ENCODE measurements around the gene QSOX2.

Gene QSOX2

DNA sequence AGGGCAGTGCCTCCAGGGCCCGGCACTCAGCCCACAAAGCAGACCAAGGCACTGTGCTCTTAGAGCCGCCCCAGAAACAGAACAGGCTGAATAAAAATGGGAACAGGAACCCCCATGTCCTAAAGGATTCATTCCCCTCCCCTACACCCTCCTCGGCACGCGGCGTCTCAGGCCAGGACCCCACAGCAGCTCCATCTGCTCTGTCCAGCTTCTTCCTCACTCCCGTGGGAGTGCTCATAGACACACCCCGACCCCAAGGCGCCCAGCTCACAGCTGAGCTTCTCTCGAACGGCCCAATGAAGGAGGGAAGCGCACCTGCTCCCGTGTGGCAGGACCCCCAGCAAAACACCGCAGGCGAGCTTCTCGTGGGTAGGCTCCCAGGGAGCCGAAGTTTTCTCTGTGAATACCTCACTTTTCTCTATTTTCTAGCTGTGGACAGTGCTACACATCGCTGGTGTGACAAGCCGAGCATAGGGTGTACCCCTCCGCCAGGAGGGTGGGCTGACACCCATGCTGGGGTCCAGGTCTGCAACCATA is 15.4 kb upstream of the QSOX2 start:
- no peak for DNase-seq (ENCODE audit: insufficient read length)
- TF ChIP-seq POLR2A (IDR thresholded peaks at IDR 0.05; ENCODE audit: low read depth, low read length), result no peak
- TF ChIP-seq POLR2AphosphoS5 (IDR thresholded peaks at IDR 0.05; ENCODE audit: low read depth, low read length), result no peak
- no peak for TF ChIP-seq TAF1 (IDR thresholded peaks at IDR 0.05; ENCODE audit: borderline replicate concordance, low read depth, low read length)
- FAIRE-seq, result no peak

DNA sequence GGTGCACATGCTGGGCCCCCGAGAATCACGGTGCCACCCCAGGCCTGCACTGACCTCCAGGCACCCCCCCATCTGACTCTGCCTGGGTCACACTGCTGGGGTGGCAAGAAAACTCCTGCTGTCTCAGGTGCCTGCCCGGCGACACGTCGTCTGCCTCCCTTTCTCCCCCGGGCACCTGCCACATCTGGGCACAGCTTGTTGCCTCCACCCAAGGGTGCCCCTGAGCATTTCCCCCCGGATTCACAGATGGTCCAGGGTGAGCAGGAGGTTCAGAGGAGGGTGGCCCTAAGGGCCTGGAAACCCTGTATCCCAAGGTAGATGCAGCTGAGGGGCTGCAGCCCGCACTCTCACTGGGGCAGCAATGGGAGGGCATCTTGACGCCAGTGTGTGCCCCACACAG is 14.9 kb upstream of the QSOX2 start:
- TF ChIP-seq TAF1 (IDR thresholded peaks at IDR 0.05; ENCODE audit: borderline replicate concordance, low read depth, low read length) (no peak), POLR2A (IDR thresholded peaks at IDR 0.05; ENCODE audit: low read depth, low read length) (no peak), POLR2AphosphoS5 (IDR thresholded peaks at IDR 0.05; ENCODE audit: low read depth, low read length) (no peak)
- no peak for DNase-seq (ENCODE audit: insufficient read length)
- no peak for FAIRE-seq

DNA sequence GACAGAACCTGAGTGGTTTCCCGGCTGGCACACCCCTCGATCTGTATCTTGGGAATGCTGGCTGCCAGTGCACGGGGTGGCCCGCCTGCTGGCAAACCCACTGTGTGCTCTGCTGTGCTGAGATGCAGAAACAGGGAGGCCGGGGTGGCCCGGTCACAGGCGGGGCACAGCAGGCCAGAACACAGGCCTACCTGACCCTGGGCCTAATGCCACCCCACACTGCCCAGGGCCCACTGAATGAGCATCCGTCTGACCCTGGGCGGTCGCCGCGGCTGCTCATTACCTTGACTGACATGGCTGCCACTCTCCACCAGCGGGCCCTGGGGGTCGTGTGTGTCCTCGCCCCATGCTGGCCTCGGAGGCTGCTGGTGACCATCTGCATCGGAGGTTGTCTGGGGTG is 14.2 kb upstream of the QSOX2 start:
- no peak for TF ChIP-seq TAF1 (IDR thresholded peaks at IDR 0.05; ENCODE audit: borderline replicate concordance, low read depth, low read length)
- TF ChIP-seq POLR2AphosphoS5 (IDR thresholded peaks at IDR 0.05; ENCODE audit: low read depth, low read length), result no peak
- TF ChIP-seq POLR2A (IDR thresholded peaks at IDR 0.05; ENCODE audit: low read depth, low read length), result no peak
- FAIRE-seq (no peak), DNase-seq (ENCODE audit: insufficient read length) (no peak)

DNA sequence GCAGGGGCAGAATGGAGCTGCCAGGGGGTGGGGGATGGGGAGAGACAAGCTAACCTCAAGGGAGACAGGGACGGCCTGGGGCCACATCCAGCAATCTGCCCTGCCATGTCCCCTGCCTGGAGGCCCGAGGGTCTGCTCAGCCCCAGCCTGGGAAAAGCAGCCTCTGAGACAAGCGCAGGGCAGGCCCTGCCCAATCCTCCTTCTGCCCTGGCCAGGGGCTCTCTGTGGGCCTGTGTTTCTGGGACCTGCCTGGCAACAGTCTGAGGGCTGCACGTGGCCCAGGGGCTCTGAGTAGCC is 13.9 kb upstream of the QSOX2 start:
- DNase-seq (ENCODE audit: insufficient read length), result no peak
- TF ChIP-seq POLR2AphosphoS5 (IDR thresholded peaks at IDR 0.05; ENCODE audit: low read depth, low read length), result no peak
- TF ChIP-seq POLR2A (IDR thresholded peaks at IDR 0.05; ENCODE audit: low read depth, low read length), result no peak
- no peak for TF ChIP-seq TAF1 (IDR thresholded peaks at IDR 0.05; ENCODE audit: borderline replicate concordance, low read depth, low read length)
- no peak for FAIRE-seq

DNA sequence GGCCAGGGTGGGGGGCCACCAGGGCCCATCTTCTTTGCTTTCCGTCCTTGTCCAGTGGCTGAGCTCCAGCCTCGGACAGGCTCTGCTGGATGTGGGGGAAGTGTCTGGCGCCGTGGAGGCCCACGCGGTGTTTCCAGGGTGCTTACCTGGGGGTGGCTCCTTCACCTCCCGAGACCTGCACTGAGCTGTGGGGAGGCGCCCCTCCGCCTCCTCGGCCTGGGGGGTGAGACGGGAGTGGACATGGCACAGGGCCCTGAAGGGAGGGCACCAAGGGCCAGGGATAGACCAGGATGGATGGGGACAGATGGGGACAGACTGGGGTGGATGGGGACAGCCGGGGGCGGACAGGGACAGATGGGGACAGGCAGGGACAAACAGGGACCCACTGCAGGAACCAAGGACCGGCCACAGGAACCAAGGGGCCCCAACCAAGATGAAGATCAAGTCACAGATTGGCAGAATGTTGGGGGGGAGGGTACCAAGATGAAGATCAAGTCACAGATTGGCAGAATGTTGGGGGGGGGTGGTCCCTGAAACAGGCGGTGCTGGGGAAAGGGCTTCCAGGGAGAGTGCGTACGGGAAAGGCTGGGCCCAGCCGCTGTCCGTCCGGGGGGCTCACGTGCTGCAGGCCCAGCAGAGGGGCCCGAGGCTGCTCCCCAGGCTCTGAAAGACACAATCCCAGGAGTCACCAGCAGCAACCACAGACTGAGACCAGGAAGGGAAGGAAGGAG is 13.3 kb upstream of the QSOX2 start:
- TF ChIP-seq POLR2A (IDR thresholded peaks at IDR 0.05; ENCODE audit: low read depth, low read length), result no peak
- no peak for TF ChIP-seq POLR2AphosphoS5 (IDR thresholded peaks at IDR 0.05; ENCODE audit: low read depth, low read length)
- FAIRE-seq, result no peak
- DNase-seq (ENCODE audit: insufficient read length), result no peak

DNA sequence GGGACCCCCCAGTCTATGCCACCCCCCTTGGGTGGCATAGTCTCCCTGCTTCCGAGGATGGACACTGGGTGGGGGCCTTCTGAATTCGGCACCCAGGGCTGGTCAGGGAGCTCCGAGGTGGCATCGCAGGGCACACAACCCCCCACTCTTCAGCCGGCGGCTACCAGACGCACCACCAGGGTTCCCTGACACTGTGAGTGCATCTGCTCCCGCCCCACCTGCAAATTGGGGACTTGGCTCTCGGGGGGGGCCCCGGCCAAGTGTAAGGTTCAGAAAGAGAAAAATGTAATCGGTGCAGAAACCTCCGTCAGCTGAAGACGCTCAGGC is 12.7 kb upstream of the QSOX2 start:
- no peak for DNase-seq (ENCODE audit: insufficient read length)
- TF ChIP-seq POLR2AphosphoS5 (IDR thresholded peaks at IDR 0.05; ENCODE audit: low read depth, low read length) (no peak), POLR2A (IDR thresholded peaks at IDR 0.05; ENCODE audit: low read depth, low read length) (no peak), TAF1 (IDR thresholded peaks at IDR 0.05; ENCODE audit: borderline replicate concordance, low read depth, low read length) (no peak)
- no peak for FAIRE-seq

DNA sequence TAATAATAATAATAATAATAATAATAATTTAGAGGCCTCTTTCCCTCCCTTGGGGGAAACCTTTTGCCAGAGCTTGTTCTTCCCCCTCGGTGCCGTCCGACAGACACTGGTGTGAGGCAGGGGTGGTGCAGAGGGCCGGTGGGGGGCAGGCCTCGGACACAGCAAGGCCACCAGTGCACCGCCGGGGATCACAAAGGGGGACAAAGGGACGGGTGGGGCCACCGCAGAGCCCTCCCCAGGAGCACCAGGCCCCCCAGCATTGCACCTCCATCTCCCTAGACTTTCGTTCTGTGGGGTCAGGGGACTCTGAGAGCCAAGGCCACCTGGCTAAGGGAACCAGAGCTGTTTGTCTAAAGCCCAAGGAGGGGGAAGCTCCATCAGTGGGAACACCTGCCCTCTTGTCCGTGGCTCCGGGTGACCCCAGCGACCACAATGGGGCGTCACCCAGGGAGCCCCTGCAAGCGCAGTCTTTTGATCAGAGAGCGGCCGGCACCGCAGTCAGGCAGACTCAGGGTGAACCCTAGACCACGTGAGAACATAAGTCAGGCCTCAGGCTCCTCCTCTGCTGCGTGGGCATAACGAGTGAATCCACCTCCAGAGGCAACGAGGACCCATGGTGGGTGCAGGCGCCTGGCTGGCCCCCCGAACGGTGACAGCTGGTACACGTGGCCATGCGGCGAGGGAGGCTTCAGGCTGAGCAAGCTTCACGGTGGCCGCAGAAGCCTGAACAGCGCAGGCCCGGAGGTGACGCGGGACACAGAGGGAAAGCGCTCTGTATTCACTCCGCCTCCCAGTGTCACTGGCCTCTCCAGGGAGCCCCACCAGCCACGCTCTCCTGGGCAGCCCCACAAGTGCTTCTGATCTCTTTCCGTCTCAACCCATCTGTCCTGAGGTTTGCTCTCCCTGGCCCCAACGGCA is 12.0 kb upstream of the QSOX2 start:
- FAIRE-seq, result no peak
- TF ChIP-seq TAF1 (IDR thresholded peaks at IDR 0.05; ENCODE audit: borderline replicate concordance, low read depth, low read length) (no peak), POLR2AphosphoS5 (IDR thresholded peaks at IDR 0.05; ENCODE audit: low read depth, low read length) (no peak), POLR2A (IDR thresholded peaks at IDR 0.05; ENCODE audit: low read depth, low read length) (no peak)
- DNase-seq (ENCODE audit: insufficient read length), result no peak

DNA sequence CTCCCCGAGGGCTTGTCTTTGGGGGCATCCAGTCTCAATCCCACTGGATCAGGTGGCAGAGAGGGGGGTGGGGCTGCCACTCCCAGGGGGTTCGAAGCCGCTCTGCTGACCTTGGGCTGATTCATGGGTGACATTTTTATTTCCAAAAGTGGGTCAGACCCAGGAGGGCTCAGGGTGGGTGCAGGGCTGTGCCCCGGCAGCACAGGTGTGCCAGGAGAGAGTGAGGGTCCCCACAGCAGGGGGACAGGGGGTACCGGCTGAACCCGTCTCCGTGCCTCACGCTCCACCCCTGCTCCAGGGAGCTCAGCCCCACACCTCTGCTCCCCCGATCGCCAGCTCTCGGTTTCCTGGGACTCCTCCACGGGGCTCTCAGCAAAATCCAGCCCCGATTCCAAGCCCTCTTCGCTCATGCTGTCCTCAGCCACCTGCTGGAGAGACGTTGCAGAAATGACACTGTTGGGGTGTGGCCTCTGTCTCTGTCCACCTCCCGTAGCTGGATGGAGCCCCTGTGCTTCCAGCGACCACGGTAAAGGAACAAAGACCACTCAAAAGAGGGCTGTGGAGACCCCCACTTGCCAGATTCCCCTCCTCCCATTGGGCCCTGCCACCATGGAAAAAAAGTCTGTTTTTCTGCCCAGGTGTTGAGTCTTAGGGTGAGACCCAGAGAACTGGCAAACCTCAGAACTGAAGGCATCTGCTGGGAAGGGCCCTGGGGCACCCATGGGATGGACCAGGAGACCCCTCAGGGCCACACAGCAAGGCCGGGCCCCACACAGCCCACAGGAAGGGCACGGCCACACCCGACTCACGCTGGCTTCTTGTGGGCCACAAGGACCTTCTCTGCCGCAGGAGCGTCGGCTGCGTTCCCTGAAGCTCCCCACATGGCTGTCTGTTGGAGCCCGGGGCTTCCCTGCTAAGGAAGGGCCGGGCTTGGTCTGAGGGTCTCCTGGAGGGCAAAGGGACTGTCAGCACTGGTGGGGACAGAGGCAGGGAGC is 10.6 kb upstream of the QSOX2 start:
- FAIRE-seq, result no peak
- DNase-seq (ENCODE audit: insufficient read length), result no peak
- TF ChIP-seq POLR2AphosphoS5 (IDR thresholded peaks at IDR 0.05; ENCODE audit: low read depth, low read length) (no peak), TAF1 (IDR thresholded peaks at IDR 0.05; ENCODE audit: borderline replicate concordance, low read depth, low read length) (no peak), POLR2A (IDR thresholded peaks at IDR 0.05; ENCODE audit: low read depth, low read length) (no peak)

DNA sequence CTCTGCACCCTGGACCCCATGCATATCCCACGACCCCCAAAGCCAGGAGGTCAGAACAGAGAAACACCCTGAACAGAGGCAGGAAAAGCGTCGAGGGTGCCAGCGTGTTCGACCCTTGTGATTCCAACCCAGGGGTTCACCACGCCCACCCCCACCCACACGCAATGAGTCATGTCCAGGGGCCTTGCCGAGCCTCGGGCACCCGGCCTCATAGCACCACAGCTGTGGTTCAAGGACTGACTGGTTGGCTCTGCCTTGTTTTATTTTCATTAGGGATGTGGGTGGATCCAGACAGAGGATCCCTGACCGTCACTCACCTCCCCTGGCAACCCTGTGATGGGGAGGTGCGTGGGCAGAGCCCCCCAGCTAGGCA is 9.5 kb upstream of the QSOX2 start:
- no peak for FAIRE-seq
- no peak for TF ChIP-seq POLR2A (IDR thresholded peaks at IDR 0.05; ENCODE audit: low read depth, low read length)
- TF ChIP-seq TAF1 (IDR thresholded peaks at IDR 0.05; ENCODE audit: borderline replicate concordance, low read depth, low read length), result no peak
- TF ChIP-seq POLR2AphosphoS5 (IDR thresholded peaks at IDR 0.05; ENCODE audit: low read depth, low read length), result no peak

DNA sequence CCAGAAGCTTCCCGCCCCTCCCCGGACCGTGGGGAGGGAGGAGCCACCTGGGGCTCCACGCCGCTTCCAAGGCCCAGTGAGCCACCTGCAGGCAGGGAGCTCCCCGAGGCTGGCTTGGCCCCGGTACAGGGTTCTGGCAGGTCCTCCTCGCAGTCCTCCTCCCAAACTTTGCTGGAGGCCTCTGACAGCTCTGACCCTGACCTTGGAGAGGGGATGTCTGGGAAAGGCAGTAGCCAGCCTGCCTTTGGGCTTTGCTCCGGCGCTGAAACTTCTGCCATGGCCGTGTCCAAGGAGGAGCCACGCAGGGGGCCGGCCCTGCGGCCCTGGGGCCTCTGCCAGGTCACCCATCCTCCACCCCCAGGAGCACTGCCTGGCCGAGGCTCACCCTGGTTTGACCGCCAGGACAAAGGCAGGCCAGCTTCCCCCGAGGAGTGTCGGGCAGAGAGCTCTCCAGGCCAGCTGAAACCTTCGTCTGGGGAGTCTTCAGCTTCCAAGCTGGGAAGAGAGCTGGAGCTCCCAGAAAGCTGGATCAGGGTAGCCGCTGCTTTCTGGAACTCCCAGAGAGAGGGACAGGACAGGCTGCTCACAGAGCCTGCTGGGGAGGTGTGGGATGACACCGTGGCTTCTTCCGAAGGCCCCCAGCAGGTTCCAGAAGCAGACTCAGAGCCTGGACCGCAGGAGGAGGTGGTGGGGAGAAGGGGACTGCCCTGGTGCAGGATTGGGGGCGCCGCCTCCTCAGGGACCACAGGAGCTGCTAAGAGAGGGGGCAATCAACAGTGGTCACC is 9.0 kb upstream of the QSOX2 start:
- no peak for FAIRE-seq
- DNase-seq (ENCODE audit: insufficient read length), result no peak
- TF ChIP-seq TAF1 (IDR thresholded peaks at IDR 0.05; ENCODE audit: borderline replicate concordance, low read depth, low read length) (no peak), POLR2A (IDR thresholded peaks at IDR 0.05; ENCODE audit: low read depth, low read length) (no peak), POLR2AphosphoS5 (IDR thresholded peaks at IDR 0.05; ENCODE audit: low read depth, low read length) (no peak)

More for the DNA sequence above, 9.5 kb upstream of the QSOX2 start:
- no peak for DNase-seq (ENCODE audit: insufficient read length)
